SJCRH30 (cell line): ENCODE measurements around the gene WASHC2C. TPM values are rescaled to one million over a fixed set of nuclear protein-coding genes. Genes with fewer than 3 reads are reported as not detected.
A peak's percentile ranks its signal among the peaks of the same experiment; 100 is the strongest.
"Not testable (repeated sequence)": the region's sequence is repeated elsewhere in the genome, so short reads cannot be mapped to it uniquely, and the experiment has no call there.

ENCODE experiments used
- DNase-seq, 2 experiments: peaks; one replicate each; pipeline ENCODE4 v3.0.0-alpha.2; 2015 to 2020
- H3K27ac ChIP-seq: fragments of 250-450 bp; sonication (Bioruptor Pico); 2 replicates; pipeline ENCODE4 v1.5.1; 2020; ENCODE audit warnings: mild to moderate bottlenecking, moderate library complexity
- H3K27me3 ChIP-seq: fragments of 250-450 bp; sonication (Bioruptor Pico); 2 replicates; pipeline ENCODE4 v1.5.1; 2020; ENCODE audit warnings: mild to moderate bottlenecking, moderate library complexity
- H3K36me3 ChIP-seq: fragments of 250-450 bp; sonication (Bioruptor Pico); 2 replicates; pipeline ENCODE4 v1.5.1; 2020; ENCODE audit warnings: mild to moderate bottlenecking, moderate library complexity
- H3K4me1 ChIP-seq: fragments of 250-450 bp; sonication (Bioruptor Pico); 2 replicates; pipeline ENCODE4 v1.5.1; 2020; ENCODE audit warnings: mild to moderate bottlenecking, moderate library complexity
- H3K4me3 ChIP-seq: fragments of 250-450 bp; sonication (Bioruptor Pico); 2 replicates; pipeline ENCODE4 v1.5.1; 2020; ENCODE audit warnings: mild to moderate bottlenecking, moderate library complexity
- H3K9me3 ChIP-seq: fragments of 250-450 bp; sonication (Bioruptor Pico); replicated peaks from 2 replicates; pipeline ENCODE4 v1.5.1; 2020; ENCODE audit warnings: mild to moderate bottlenecking, moderate library complexity
- total RNA-seq: library from RNA; depleted of rRNA; stranded (reverse); fragments of >200 nt; shearing (Covaris generic); gene quantifications from 2 replicates; pipeline ENCODE4 v1.2.3, GENCODE V29; 2014; rRNA removed

The WASHC2C gene
- total RNA-seq, 1 experiment from 2014 or later: 14.3 TPM

DNA sequence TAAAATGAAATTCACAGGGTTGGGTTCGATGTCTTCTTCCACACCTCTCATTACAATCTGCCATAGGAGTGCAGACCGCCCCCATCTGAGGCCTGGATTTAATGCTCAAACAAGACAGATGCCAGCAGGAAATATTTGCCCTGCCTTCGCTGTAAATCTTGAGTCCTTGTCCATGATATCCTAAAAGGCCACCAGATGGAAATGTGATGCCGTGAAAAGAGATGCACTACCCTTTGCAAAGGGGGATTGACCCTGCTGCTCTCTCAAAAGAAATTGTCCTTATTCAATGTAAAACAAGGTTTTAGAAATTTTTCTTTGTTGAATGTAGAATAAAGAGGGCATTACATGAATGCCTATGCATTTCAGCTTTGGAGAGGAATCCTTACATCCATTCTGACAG is 82.8 kb downstream of the WASHC2C start:
- H3K4me3 ChIP-seq: no peak overlapping the region
- DNase-seq: no peak
- H3K36me3 ChIP-seq: no peaks in the 10 kb centered on the region
- H3K27ac ChIP-seq: no peak overlapping the region
- no peaks in the 10 kb centered on the region for H3K4me1 ChIP-seq
- no peaks in the 10 kb centered on the region for H3K9me3 ChIP-seq
- H3K27me3 ChIP-seq: no peaks in the 10 kb centered on the region

GRCh38 chr10:45811075-45811474 is 84.0 kb downstream of the WASHC2C start:
- Histone ChIP-seq H3K4me1 (no peaks in the 10 kb centered on the region), H3K4me3 (no peak overlapping the region), H3K27me3 (no peaks in the 10 kb centered on the region), H3K9me3 (no peaks in the 10 kb centered on the region), H3K36me3 (no peaks in the 10 kb centered on the region), H3K27ac (no peak overlapping the region)
- DNase-seq: no peak

GRCh38 chr10:45812959-45813358 is 85.9 kb downstream of the WASHC2C start:
- not testable (repeated sequence) for H3K27ac ChIP-seq, H3K4me3 ChIP-seq, H3K9me3 ChIP-seq, H3K27me3 ChIP-seq, H3K4me1 ChIP-seq, H3K36me3 ChIP-seq
- DNase-seq: peak; percentile 27 to 36

GRCh38 chr10:45814146-45814545 is 87.1 kb downstream of the WASHC2C start:
- H3K27me3 ChIP-seq, H3K4me3 ChIP-seq, DNase-seq, H3K4me1 ChIP-seq, H3K9me3 ChIP-seq, H3K27ac ChIP-seq, H3K36me3 ChIP-seq: not testable (repeated sequence)

GRCh38 chr10:45817130-45817859 is 90.2 kb downstream of the WASHC2C start:
- Histone ChIP-seq H3K4me3 (no peak overlapping the region), H3K4me1 (no peaks in the 10 kb centered on the region), H3K36me3 (no peaks in the 10 kb centered on the region), H3K27me3 (no peaks in the 10 kb centered on the region), H3K9me3 (no peaks in the 10 kb centered on the region), H3K27ac (no peak overlapping the region)
- no peak for DNase-seq

GRCh38 chr10:45817912-45818311 is 90.8 kb downstream of the WASHC2C start:
- H3K27me3 ChIP-seq: no peaks in the 10 kb centered on the region
- H3K4me3 ChIP-seq: no peak overlapping the region
- no peak for DNase-seq

DNA sequence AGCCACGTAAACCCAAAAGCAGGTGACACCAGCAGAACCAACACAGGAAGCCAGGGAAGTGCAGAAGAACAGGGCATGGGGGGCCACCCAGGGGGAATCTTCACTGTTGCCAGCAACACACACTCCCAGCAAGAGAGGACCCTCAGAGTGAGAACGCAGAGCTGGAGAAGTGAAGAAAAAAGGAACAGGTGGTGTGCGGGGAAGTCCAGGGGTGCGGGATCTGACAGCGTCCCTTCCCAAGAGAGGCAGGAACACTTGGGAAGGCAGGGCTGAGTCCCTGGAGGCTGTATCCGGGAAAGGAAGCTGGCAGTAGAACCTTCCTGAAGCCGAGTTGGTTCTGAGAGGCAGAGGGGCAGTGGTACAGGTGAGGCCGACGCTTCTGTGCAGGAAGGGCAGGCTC is 92.5 kb downstream of the WASHC2C start:
- Histone ChIP-seq H3K27ac (no peak overlapping the region), H3K27me3 (no peaks in the 10 kb centered on the region), H3K4me3 (no peak overlapping the region), H3K36me3 (no peaks in the 10 kb centered on the region), H3K9me3 (no peaks in the 10 kb centered on the region), H3K4me1 (no peaks in the 10 kb centered on the region)
- DNase-seq: no peak

More at GRCh38 chr10:45817912-45818311, 90.8 kb downstream of the WASHC2C start:
- no peaks in the 10 kb centered on the region for H3K36me3 ChIP-seq
- no peaks in the 10 kb centered on the region for H3K9me3 ChIP-seq
- H3K4me1 ChIP-seq: no peaks in the 10 kb centered on the region
- H3K27ac ChIP-seq: no peak overlapping the region

- DNase-seq, H3K4me1 ChIP-seq, H3K4me3 ChIP-seq, H3K27me3 ChIP-seq, H3K36me3 ChIP-seq, H3K27ac ChIP-seq, H3K9me3 ChIP-seq: not testable (repeated sequence)
Observed at GRCh38 chr10:45820107-45820830, 93.2 kb downstream of the WASHC2C start.

GRCh38 chr10:45822918-45823317 is 95.9 kb downstream of the WASHC2C start:
- H3K27me3 ChIP-seq, H3K36me3 ChIP-seq, H3K27ac ChIP-seq, H3K4me3 ChIP-seq, H3K4me1 ChIP-seq, H3K9me3 ChIP-seq, DNase-seq: not testable (repeated sequence)

Other genes with a start within 250 kb of the WASHC2C start
- 5.1 and 5.3 TPM in 2 replicates for gene ZFAND4, start 54.5 kb upstream of the WASHC2C start, total RNA-seq
- gene AGAP4, start 120.2 kb downstream of the WASHC2C start, total RNA-seq: 2.4 and 5.8 TPM in 2 replicates
- gene TIMM23, start 245.2 kb downstream of the WASHC2C start, total RNA-seq: 67.0 and 75.1 TPM in 2 replicates